WI38 (cell line): ENCODE measurements around the gene FAIM2.

Experiments used
- H3K4me3 ChIP-seq: 2 replicates; pipeline ENCODE4 v1.5.1; 2011; ENCODE audit warnings: low read depth, mild to moderate bottlenecking, control low read depth, low read length
- CTCF ChIP-seq: IDR thresholded peaks from 2 replicates; pipeline ENCODE4 v1.5.1; 2012; ENCODE audit warnings: low read depth, mild to moderate bottlenecking, control low read depth, low read length

The FAIM2 gene

GRCh38 chr12:49870501-49871262 is 33.0 kb downstream of the FAIM2 start:
- no peak for TF ChIP-seq CTCF
- no peak overlapping the region for H3K4me3 ChIP-seq

- no peak overlapping the region for H3K4me3 ChIP-seq
- no peak for TF ChIP-seq CTCF
These were observed 33.7 kb downstream of the FAIM2 start for GRCh38 chr12:49869816-49870500.

DNA sequence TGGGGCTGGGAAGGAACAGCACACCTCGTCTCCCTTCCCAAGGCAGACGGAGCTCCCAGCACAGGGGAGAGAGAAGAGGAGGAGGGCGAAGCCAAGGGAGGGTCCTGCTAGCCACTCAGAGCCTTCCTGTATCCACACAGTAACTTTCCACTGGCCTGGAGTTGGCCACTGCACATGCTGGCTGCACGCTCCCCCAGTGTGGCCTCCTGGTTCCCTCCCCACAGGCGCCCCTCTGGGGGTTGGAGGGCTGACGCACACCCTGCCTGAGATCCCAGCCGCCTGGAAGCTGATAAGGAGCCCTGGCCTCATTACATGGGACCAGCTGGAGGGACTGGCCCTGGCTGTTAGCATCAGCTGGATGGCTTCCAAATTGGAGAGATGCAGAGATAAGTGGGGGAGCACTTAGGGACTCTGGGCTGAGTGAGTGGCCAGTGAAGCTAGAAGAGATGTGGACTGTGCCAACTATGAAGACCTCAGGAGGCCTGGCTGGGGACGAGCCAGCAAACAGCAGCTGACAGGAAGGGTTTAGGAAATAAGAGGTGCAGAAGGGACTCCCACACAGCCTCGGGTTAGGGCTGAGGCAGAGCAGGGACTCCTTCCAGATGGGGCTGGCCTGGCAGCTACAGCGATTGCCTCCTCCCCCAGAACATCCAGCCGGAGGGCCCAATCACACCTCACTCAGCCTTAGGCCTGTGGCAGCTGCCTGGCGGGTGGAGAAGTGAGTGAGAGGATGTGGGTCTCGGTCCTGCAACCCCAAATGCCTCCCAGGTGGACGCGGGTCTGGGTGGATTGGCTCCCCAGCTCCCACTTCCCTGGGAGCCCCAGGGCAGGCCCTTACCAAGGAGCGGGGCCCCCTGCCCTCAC is 34.5 kb downstream of the FAIM2 start:
- no peak overlapping the region for H3K4me3 ChIP-seq
- no peak for TF ChIP-seq CTCF

DNA sequence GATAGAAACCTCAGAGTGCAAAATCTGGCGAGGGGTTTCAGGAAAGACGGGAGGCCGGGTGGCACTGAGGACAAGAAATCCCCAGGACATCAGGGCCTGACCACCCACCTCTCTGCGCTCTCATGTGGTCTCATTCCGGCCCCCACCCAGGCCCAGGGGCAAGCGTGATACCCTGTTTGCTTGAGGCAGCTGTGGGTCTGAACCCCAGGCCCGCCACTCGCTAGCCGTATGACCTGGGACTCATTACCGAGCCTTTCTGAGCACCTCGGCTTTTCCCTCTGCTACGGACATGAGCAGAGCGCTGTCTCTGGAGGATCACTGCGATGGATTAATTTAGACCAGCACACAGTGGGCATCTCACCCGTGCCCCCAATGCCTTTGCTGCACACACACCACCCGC is 35.3 kb downstream of the FAIM2 start:
- no peak for TF ChIP-seq CTCF
- no peak overlapping the region for H3K4me3 ChIP-seq

DNA sequence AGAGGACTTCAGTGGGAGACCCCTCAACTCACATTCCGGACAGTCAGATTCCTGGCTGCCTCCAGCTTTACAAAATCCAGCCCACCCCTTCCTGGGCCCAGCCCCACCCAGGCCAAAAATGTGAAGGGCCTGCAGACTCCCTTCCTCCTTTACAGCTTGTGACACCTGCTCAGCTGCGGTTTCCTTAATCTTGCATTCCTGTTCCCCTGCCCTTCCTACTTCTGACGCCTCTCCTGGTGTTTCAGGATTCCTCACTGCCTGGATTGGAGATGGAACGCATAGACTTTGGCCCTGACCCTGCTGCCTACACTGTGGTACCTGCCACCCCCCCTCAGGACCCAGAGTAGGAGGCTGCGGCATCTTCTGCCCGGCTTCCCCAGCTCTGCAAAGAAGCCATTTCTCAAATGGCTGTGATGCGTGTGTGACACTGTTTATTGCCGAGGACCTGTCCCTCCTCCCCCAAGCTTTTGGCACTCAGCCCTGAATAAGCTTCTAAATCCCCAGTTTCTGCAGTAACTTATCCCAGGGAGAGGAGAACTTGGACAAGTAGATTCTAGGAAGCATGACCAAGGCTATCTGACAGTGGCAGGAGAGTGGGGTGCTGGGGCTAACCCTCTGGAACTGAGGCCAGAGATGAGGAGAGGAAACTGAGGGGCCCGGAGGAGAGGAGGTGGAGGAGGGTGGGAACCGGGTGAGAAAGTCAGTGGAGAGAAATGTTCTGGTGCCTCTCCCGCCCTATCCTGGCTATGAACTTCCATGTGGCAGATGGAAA is 35.9 kb downstream of the FAIM2 start:
- no peak for TF ChIP-seq CTCF
- no peak overlapping the region for H3K4me3 ChIP-seq

GRCh38 chr12:49866859-49867569 is 36.7 kb downstream of the FAIM2 start:
- TF ChIP-seq CTCF, result peak; percentile 98
- no peak overlapping the region for H3K4me3 ChIP-seq
